ENCODE data around the gene ARHGAP31.

The ARHGAP31 gene

DNA sequence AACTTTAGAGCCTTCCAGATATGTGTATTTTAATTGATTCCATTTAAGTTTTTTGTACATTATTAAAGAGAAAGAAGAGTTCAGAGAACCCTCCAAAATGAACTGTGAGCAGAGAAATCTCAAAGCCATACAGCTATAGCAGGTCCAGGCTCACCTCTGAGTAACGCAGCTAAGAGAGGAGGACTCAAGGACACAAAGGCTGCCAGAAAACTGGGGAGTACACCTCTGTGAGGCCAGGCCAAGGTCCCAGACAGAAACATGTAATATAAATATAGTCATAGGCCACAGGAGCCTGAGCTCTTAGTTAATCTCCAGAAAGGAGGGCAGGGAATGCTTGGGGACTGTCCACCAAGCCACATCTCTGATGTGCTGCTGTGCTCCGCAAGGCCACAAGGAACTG lies 102.7 kb downstream of the ARHGAP31 start:
- DNase-seq = no peak

DNA sequence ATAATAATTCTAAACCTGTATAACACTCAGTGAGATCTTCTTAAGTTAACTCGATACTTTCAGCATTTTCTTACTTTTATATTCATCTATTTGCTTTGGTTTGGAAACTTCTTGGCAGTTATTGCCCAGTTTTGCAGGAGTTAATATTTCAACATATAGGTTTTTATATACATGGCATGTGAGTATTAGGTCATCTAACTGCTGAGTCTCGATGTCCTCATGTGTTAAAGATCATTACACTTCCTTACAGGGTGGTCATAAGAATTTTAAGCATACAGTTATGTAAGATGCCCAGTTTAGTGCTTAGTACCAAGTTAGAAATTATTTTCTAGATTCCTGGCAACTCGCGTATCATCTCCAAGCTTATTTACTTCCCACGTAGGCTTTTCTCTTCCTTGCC lies 106.3 kb downstream of the ARHGAP31 start:
- no peak for DNase-seq

DNA sequence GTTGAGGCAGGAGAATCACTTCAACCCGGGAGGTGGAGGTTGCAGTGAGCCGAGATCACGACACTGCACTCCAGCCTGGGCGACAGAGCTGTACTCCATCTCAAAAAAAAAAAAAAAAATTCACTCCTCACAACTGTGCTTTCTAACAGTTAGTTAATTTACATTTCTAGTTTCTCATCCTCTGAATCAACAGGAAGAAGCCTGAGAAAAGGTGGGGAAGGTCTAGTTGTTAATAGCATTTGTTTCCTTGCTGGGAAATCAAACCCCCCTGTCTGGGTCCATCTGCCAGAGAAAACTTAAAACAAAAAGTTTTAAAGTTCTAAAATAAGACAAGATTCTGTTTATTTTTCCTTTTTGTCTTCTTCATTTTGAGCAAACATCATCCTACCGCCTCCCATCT lies 106.9 kb downstream of the ARHGAP31 start:
- no peak for DNase-seq

DNA sequence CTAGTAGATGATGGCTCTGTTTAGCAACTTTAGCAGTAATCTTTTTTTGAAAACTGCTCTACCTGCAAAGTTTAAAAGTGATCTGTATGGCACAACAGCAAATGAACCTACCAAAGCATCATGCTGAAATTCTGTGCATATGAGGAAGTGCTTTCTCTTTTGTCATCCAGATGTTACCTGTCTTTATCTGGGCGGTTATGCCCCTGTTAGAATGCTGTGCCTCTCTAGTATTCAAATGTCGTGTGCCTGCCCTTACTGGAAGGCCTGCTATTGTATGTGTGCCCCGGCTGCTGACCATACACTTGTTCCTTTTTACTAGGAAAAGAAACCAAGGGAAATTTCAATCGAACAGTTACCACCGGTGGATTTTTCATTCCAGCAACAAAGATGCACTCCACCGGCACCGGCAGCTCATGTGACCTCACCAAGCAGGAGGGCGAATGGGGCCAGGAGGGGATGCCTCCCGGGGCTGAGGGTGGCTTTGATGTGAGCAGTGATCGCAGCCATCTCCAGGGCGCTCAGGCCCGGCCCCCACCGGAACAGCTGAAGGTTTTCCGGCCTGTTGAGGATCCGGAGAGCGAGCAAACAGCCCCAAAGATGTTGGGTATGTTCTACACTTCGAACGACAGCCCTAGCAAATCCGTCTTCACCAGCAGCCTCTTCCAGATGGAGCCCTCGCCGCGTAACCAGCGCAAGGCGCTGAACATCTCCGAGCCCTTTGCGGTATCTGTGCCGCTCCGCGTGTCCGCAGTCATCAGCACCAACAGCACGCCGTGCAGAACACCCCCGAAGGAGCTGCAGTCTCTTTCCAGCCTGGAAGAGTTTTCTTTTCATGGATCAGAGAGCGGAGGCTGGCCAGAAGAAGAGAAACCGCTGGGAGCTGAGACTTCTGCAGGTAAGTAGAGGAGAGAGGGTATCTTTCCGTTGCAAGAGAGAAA lies 107.6 kb downstream of the ARHGAP31 start:
- no peak for DNase-seq

DNA sequence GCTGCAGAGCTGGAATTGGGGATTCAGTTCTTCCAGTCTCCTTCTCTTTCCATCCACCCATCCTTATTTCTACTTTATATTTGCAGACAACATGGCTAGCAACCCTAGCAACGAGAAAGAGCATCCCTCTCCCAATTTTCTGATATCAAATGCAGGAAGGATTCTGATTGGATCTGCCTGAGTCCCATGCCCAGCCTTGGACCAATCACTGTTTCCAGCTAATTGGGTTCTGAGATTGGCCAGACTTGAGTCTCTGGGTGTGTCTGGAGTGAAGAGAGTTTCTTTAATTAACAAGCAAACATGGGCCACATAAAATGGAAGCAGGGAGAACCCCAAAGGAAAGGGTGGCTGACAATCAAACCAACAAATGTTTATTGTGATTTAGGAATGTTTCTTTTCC lies 108.6 kb downstream of the ARHGAP31 start:
- DNase-seq = no peak

DNA sequence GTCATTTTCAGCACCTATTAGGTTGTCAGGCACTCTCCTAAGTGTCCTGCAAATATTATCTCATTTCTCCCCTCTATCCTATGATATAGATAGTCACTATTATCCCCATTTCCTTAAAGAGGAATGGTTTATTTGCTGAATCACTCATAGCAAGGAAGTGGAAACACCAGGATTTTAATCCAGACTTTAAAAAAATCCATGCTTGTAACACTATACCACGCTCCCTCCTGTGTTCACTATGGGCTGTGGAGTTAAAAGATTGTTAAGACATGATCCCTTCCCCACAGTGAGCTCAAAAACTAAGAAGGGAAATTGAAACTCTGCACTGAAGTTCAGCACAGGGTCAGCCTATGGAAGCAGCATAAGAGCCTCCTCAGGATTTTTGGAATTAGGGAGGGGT lies 109.0 kb downstream of the ARHGAP31 start:
- DNase-seq = no peak

DNA sequence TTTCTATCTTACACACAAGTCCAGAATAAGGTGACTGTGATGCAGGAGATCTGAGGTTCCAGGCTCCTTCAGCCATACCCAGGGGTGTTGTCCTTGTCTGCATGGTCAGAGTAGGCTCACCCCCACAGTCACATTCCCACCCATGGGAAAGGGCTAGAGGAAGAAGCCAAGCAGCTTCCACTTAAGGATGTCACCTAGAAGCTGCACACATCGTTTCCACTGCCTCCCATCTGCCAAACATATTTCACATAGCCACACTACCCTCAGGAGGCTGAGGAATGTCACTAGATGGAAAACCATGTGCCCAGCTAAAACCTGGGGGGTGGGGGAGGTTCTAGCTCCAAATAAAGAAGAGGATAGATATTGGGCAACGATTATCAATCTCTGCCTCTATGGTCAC lies 111.1 kb downstream of the ARHGAP31 start:
- no peak for DNase-seq

DNA sequence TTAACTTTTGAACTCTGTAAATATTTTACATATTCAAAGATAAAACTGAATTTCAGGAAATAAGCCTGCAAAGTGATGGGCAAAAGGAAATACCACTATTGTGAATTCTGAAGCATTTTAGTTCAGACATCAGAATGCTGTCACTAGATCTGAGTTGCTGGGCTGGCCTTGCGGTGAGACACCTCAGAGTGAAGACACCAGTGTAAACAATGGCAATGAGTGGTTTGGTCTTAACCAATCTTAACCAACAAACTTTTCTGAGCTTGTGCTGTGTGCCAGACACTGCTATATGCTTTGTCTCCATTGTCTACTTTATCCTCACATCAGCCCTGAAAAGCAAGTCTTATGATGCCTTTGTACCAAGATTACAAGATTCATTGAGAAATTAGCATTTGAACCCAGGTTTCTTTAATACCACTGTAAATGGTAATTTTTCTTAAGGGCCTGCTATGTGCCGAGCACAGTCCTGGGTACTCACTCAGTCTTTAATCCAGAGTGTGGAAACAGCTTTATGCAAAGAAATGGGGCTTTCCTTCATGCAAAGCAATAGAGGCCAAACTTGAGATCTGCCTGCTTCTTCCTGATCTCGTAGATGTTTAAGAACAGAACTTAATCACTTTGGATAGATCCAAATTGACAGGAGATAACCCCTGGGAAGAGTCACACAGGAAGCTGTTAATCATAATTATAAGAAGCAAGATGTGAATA lies 114.2 kb downstream of the ARHGAP31 start:
- DNase-seq = no peak

DNA sequence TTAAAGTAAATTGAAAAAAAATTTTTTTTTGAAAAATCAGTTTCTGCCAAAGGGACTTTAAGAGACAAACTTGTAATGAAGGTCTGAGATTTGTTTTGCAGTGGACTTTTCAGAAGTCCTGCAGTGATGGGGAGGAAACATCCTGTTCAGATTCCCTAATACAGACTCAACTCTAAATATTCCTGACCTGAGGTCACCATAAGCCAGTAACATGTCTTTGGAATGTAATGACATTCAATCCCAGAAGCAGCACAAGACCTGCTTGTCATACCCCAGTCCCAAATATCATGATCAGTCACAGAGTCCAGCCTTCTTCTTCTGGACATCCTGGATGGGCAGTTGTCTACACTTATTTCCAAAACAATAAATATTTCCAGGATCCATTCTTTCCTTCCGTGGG lies 115.7 kb downstream of the ARHGAP31 start:
- DNase-seq = no peak

DNA sequence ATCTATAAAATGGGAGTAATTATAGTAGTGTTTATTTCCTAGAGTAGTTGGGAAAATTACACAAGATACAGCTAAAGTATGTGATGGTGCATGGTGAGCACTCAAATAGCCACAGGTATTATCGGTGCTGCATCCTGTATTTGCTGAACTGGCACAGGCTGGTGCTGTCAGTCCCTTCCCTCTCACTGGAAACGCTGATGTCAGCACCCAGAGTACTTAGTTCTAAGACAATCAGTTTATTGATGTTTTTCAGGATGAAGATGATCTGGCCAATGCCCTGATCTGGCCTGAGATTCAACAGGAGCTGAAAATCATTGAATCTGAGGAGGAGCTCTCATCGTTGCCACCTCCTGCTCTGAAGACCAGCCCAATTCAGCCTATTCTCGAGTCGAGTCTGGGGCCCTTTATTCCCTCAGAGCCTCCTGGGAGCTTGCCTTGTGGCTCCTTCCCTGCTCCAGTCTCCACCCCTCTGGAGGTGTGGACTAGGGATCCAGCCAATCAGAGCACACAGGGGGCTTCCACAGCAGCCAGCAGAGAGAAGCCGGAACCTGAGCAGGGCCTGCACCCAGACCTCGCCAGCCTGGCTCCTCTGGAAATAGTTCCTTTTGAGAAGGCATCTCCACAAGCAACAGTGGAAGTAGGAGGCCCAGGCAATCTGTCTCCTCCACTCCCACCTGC lies 119.6 kb downstream of the ARHGAP31 start:
- no peak for DNase-seq

DNA sequence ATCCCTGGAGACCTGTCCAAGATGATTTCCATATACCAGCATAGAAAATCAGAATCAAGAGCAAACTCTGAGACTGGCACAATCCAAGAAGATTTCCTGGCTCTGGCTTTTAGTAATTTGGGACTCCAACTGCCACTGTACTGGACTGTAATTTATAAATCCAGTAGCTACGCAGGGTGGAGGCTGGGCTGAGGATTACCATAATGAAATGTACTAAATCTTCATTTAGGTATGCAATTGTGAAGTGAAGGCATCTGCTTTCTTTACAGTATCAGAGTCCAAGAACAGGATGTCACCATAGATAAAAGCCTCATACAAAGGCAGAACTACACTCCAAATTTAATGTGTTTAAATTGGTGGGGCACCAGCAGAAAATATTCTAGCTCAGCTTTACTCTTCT lies 122.7 kb downstream of the ARHGAP31 start:
- no peak for DNase-seq

DNA sequence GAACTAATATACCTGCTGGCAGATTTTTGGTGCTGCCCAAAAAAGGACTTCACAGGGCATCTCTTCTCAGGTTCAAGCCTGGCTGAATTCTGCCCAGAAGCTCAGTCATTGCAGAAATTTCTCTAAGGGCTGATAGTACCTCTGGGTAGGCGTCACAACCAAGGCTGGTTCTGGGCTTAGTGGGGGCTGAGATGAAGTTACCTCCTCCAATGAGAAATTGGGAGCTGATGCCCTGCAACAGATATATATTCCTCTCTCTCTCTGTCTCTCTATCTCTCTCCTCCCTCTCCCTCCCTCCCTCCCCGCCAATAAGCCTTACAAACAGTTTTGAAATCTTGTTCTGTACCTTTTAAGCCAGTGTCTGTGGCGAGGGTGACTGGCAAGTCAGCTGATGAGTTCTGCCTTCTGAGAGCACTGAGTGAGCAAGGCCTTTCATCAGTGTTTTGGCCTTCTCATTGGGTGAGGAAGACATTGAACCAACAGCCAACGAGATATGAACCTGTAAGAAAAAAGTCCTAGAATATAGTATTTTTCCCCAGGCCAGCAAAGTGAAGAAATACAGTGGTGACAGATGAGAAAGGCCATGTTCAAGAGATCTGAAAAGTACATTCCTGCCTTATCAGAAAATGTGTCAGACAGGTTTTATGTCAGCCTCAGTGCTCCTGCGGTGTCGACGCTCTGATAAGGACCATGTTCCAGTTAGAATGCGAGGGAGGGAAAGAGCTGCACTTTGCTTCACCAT lies 123.8 kb downstream of the ARHGAP31 start:
- DNase-seq = no peak

DNA sequence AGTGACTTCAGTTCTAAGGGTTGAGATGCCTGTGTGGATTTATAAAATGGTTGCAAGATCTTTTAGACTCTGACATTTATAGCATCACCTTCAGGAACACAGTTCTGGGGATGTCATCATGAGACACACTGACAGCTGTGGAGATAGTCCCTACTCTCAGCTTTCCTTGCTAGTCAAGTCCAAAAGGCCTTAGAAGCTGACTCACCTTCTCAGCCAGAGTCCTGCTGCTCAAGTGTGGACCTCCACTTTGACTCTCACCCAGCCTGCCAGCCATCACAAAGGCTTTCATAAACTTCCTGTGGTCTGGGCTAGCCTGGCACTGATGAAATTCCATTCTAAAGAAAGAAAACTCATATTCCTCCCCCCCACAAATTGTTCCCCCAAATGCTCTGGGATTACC lies 124.5 kb downstream of the ARHGAP31 start:
- no peak for DNase-seq

DNA sequence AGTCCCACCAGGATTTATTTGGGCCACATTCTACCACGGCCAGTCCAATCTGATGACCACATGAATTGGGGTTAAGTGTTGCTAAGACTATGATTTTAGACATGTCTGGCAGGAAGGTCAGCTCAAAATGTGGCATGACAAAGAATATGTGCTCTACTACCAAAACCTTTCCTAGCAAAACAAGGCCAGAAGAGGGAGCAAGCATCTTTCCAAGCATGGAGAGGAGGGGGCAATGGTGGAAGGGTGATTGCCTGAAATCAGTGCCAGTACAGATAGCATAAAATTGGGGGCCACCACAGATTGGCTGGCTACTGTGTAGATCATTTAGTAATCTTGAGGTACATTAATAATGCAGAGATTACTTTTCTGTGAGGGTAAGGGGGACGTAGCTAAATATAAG lies 126.0 kb downstream of the ARHGAP31 start:
- no peak for DNase-seq

DNA sequence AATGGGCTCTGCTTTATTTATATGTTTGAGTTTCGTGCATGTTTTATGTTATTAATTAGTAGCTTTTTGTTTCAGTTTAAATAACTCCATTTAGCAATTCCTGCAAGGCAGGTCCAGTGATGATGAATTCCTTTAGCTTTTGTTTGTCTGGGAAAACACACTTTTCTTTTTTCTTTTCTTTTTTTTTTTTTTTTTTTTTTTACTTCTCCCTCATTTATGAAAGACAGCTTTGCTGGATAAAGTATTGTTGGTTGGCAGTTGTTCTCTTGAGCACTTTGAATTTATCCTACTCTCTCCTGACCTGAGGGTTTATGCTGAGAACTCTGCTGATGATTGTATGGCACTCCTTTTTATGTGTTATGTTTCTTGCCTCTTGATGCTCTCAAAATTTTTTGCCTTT lies 133.5 kb downstream of the ARHGAP31 start:
- DNase-seq = no peak

DNA sequence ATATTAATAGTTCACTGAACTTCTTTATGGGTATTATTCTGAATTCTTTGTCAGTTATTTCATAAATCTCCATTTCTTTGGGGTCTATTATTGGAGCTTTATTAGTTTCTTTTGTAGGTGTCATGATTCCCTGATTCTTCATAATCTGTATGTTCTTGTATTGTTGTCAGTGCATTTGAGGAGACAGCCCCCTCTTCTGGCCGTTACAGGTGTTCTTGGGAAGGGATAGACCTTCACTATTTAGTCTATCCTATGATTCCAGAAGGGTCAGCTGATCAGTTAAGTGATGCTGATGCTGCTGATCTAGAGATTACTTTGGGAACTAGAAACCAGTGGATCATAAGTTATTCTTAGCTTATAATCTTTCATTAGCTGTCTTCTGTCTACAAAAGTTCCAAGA lies 134.4 kb downstream of the ARHGAP31 start:
- DNase-seq = no peak

DNA sequence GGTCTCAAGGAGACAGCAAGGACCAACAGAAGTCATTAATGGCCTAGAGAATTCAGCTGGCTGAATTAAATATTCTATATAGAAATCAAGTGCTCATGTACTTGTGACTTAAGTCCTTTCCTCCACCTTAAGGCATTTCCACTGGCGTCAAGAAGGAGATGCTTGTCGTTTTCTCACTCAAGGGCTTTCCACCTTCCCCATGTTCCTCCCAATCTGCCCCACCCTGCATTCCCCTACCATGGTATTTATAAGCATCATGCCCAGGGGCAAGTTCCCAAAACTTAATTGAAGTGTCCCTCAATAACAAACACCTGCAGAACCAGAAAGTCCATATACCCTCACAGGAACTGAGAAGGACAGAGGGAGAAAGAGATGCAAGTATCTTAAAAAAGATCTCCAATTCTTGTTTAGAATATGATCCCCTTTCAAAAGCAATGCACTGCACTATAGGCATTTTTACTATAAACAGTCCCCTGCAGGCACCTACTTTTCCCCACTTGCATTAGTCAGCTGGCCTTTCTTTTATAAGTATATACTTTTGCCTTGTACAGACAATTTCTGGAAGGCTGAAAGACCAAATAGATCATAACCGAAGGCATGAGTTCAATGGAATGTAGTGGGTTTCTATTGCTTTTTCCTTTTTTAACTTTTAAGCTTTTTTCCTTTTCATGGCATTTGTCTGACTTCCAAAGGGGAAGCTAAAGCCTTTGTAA lies 139.6 kb downstream of the ARHGAP31 start:
- DNase-seq = no peak

DNA sequence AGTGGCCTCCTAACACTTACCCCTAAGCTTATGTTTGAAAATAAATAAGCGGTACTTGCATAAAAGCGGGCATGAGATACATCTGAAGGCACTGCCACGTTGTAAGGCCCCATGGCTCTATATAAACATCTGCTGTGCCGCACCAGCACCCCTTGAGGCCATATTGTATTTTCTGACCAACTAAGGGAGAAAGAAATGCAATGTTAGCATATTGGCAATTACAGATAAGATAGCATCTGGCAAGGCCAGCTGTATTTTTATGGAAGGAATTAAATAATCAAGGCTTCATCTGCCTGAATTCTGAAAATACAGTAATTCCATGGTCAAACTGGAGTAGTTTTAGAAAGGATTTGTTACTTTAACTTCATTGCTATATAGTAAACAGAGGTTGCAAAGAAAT lies 140.5 kb downstream of the ARHGAP31 start:
- no peak for DNase-seq

DNA sequence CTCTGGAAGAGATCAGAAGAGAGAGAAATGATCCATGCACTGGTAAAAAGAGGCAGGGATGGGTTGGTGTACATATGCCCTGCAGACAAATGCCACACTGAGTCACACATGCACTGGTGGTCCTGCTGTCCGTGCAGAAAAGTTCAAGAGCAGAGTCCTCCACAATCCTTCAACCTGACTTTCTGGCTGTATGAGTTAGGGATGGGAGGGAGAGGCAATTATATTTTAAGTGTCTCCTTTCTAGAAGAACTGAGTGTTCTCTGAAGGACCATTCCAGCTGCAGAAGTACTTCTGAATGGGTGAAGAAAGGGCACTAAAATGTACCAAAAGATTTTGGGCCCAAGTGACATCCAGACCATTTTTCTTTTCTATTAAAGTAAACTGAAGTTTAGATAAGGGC lies 142.8 kb downstream of the ARHGAP31 start:
- no peak for DNase-seq

DNA sequence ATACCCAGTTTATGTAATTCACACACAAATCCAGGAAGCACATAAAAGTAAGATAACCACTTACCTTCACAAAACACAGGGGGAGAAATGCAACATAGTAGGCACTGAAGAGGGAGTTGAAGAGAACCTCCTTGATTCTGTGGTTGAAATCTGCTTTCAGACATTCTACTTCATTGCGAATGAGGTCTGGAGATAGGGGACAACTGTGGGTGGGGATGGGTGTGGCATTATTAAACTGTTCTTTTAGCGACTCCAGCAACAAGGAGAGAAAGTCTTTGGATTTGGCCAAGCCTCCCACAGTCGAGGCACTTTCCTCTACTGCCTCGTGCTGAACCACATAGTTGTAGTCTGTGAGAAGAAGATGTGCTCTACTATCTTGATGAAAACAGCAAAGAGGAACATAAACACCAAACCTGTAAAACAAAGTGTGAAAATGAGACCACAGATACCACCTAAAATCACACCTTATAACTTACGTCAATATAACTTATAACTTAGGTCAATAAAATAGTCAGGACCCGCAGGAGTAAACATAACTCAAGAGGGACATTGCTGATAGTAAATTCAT lies 143.6 kb downstream of the ARHGAP31 start:
- DNase-seq = no peak

DNA sequence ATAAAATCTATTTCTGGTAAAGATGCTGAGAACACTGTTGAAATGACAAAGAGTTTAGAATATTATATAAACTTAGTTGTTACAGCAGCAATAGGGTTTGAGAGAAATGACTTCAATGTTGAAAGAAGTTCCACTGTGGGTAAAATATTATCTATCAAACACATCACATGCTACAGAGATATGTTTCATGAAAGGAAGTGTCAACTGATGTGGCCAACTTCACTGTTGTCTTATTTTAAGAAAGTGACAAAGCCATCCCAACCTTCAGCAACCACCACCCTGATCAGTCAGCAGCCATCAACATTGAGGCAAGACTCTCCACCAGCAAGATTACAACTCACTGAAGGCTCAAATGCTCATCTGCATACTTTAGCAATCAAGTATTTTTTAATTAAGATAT lies 149.0 kb downstream of the ARHGAP31 start:
- no peak for DNase-seq

DNA sequence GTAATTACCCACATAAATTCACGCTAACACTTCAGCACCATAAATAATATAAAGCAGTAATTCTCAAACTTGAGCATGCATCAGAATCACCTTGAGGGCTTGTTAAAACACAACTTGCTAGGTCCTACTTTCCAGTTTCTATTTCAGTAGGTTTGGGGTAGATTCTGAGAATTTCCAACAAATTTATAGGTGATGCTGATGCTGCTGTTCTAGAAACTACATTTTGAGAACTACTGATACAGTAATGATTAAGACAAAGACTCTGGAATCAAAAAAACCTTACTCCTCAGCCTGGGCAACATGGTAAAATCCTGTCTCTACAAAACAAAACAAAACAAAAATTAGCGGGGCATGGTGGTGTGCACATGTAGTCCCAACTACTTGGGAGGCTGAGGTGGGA lies 150.4 kb downstream of the ARHGAP31 start:
- DNase-seq = no peak

All from NCI-H2107 (cell line).